Cardiac fibroblast (primary cell): ENCODE results near the gene SLC22A12.

Source experiments
- DNase-seq, 2 donors: peaks; one replicate each; pipeline versions ENCODE4 v3.0.0 to v3.0.0-alpha.2; 2010; ENCODE audit warnings: low read depth in 2 of 2
- H3K4me3 ChIP-seq, 2 donors: replicated peaks in 1 of 2; 1 replicate in 1 of 2; 2 replicates in 1 of 2; pipeline ENCODE4 v1.5.1; 2011; ENCODE audit warnings: low read depth in 2 of 2, low read length in 2 of 2, mild to moderate bottlenecking in 2 of 2, moderate library complexity in 1 of 2
- CTCF ChIP-seq: IDR thresholded peaks from one replicate; pipeline ENCODE4 v1.5.1; 2011; ENCODE audit warnings: low read depth, mild to moderate bottlenecking, low read length, inconsistent platforms

The SLC22A12 gene

GRCh38 chr11:64633555-64634159, 42.6 kb downstream of the SLC22A12 start:
- H3K4me3 ChIP-seq, result no peak overlapping the region
- TF ChIP-seq CTCF, result no peak
- DNase-seq, result no peak

- DNase-seq, result no peak
- no peak for TF ChIP-seq CTCF
- no peak overlapping the region for H3K4me3 ChIP-seq
Observed at GRCh38 chr11:64637334-64638017, 46.5 kb downstream of the SLC22A12 start.

- TF ChIP-seq CTCF, result no peak
- no peak overlapping the region for H3K4me3 ChIP-seq
- no peak for DNase-seq
Observed at GRCh38 chr11:64638018-64638665, 47.1 kb downstream of the SLC22A12 start.

- no peak for DNase-seq
- no peak overlapping the region for H3K4me3 ChIP-seq
- no peak for TF ChIP-seq CTCF
Observed at GRCh38 chr11:64638829-64639228, 47.8 kb downstream of the SLC22A12 start.

- no peak overlapping the region for H3K4me3 ChIP-seq
- DNase-seq, result no peak
- no peak for TF ChIP-seq CTCF
Observed at GRCh38 chr11:64639885-64640284, 48.9 kb downstream of the SLC22A12 start.

GRCh38 chr11:64641596-64642417, 50.8 kb downstream of the SLC22A12 start:
- no peak for TF ChIP-seq CTCF
- DNase-seq, result no peak
- H3K4me3 ChIP-seq, result no peak overlapping the region
